HCT116 (cell line): ENCODE data around the gene ADRB1. TPM values are rescaled to one million over a fixed set of nuclear protein-coding genes. Genes with fewer than 3 reads are reported as not detected.

Experiments used
- ATAC-seq: fragments of 200-7000 bp; cut with Tn5 transposase; 2 replicates; pipeline ENCODE4 v1.9.1; 2020; ENCODE audit warnings: mild to moderate bottlenecking, moderate library complexity
- BruUV-seq: library from RNA; stranded (reverse); fragments of 400-500 nt; replicated peaks from 2 replicates; lab custom pipeline; 2021; lab: Mats Ljungman, UMichigan
- CTCF ChIA-PET: fragments of 300-600 bp; sonication (Branson Sonifier 250); formaldehyde crosslinking; loops from one replicate; lab custom pipeline; 2021; ENCODE audit warnings: antibody characterized with exemption; lab: Charles Lee
- POLR2A ChIA-PET: fragments of 300-600, 350-600 bp; sonication (Branson Sonifier 250); formaldehyde crosslinking; loops from one replicate; lab custom pipeline; 2021; ENCODE audit warnings: antibody characterized with exemption; lab: Charles Lee
- RAD21 ChIA-PET, 2 experiments: fragments of 300-600 bp; sonication (Branson Sonifier 250); formaldehyde crosslinking; loops; one replicate each; lab custom pipeline; 2023; ENCODE audit warnings: low total read pairs in 2 of 2; ENCODE audit not compliant: uncharacterized antibody in 2 of 2, unreplicated experiment in 2 of 2, low non-redundant PET in 1 of 2; lab: Charles Lee
- DNase-seq: peaks from one replicate; pipeline ENCODE4 v3.0.0-alpha.2; 2010; ENCODE audit warnings: low read depth, low spot score
- H2AFZ ChIP-seq: fragments of 200-600 bp; shearing (Covaris generic), sonication (generic); 2 replicates; pipeline ENCODE4 v1.6.1; 2017; ENCODE audit warnings: low read depth, mixed run types, mixed read lengths, antibody characterized with exemption, low read length; ENCODE audit not compliant: poor library complexity, severe bottlenecking
- H3K27ac ChIP-seq: 2 replicates; pipeline ENCODE4 v1.5.1; 2012; ENCODE audit warnings: low read depth, low read length
- H3K27me3 ChIP-seq: fragments of 200-600 bp; sonication (generic); 2 replicates; pipeline ENCODE4 v1.6.1; 2016; ENCODE audit warnings: mixed run types, low read length, mixed read lengths; ENCODE audit not compliant: insufficient read depth
- H3K36me3 ChIP-seq, 2 experiments: fragments of 200-500 bp in 1 of 2; fragments of 200-600 bp in 1 of 2; sonication (Bioruptor generic) in 1 of 2; sonication (generic) in 1 of 2; 2 replicates each; pipeline versions ENCODE4 v1.5.1 to v1.6.1; 2014 to 2016; ENCODE audit warnings: low read length in 2 of 2, inconsistent platforms in 1 of 2, mixed read lengths in 1 of 2, mixed run types in 1 of 2; ENCODE audit not compliant: insufficient read depth in 2 of 2, control insufficient read depth in 1 of 2
- H3K4me1 ChIP-seq, 2 experiments: fragments of 200-600 bp in 1 of 2; sonication (generic) in 1 of 2; 2 replicates each; pipeline versions ENCODE4 v1.5.1 to v1.6.1; 2012 to 2017; ENCODE audit warnings: low read length in 2 of 2, inconsistent platforms in 1 of 2, mild to moderate bottlenecking in 1 of 2, mixed read lengths in 1 of 2, mixed run types in 1 of 2, moderate library complexity in 1 of 2; ENCODE audit not compliant: insufficient read depth in 2 of 2, control insufficient read depth in 1 of 2
- H3K4me2 ChIP-seq: fragments of 200-600 bp; sonication (generic); 2 replicates; pipeline ENCODE4 v1.6.1; 2017; ENCODE audit warnings: mixed run types, low read length, mixed read lengths
- H3K4me3 ChIP-seq, 2 experiments: fragments of 200-600 bp in 1 of 2; sonication (generic) in 1 of 2; replicated peaks in 1 of 2; 2 replicates each; pipeline ENCODE4 v1.5.1; 2011 to 2016; ENCODE audit warnings: low read length in 2 of 2, control low read depth in 1 of 2, low read depth in 1 of 2, mild to moderate bottlenecking in 1 of 2, mixed read lengths in 1 of 2, mixed run types in 1 of 2
- H3K79me2 ChIP-seq: fragments of 200-600 bp; sonication (generic); 2 replicates; pipeline ENCODE4 v1.6.1; 2017; ENCODE audit warnings: mild to moderate bottlenecking, mixed run types, low read length, moderate library complexity, mixed read lengths; ENCODE audit not compliant: insufficient read depth
- H3K9ac ChIP-seq: fragments of 200-600 bp; sonication (generic); 2 replicates; pipeline ENCODE4 v1.6.1; 2016; ENCODE audit warnings: low read length, mixed read lengths
- H3K9me2 ChIP-seq: fragments of 200-600 bp; sonication (generic), shearing (Covaris generic); 2 replicates; pipeline ENCODE4 v1.6.1; 2017; ENCODE audit warnings: mixed run types, mild to moderate bottlenecking, moderate library complexity; ENCODE audit not compliant: insufficient read depth
- H3K9me3 ChIP-seq, 2 experiments: fragments of 200-500 bp in 1 of 2; fragments of 200-600 bp in 1 of 2; sonication (Bioruptor generic) in 1 of 2; sonication (generic) in 1 of 2; 2 replicates each; pipeline ENCODE4 v1.6.1; 2014 to 2017; ENCODE audit warnings: low read length in 2 of 2, mixed read lengths in 2 of 2, inconsistent platforms in 1 of 2, low read depth in 1 of 2, mild to moderate bottlenecking in 1 of 2, mixed run types in 1 of 2, moderate library complexity in 1 of 2; ENCODE audit not compliant: control insufficient read depth in 1 of 2, insufficient read depth in 1 of 2
- H4K20me1 ChIP-seq: fragments of 200-600 bp; sonication (generic), shearing (Covaris generic); 2 replicates; pipeline ENCODE4 v1.6.1; 2017; ENCODE audit warnings: mixed run types, mild to moderate bottlenecking, moderate library complexity; ENCODE audit not compliant: insufficient read depth
- intact Hi-C: fragments of 100-400 bp; cut with micrococcal nuclease; formaldehyde crosslinking; loops from 2 replicates; pipeline ENCODE4 v1.10.0; 2022
- total RNA-seq: library from RNA; stranded (reverse); gene quantifications from one replicate; pipeline ENCODE4 v1.2.1, GENCODE V29; 2021; ENCODE audit not compliant: unreplicated experiment
- TF ChIP-seq, protein P1 (sequence below), 3 experiments: fragments of 200-600 bp in 1 of 3; sonication (generic) in 1 of 3; IDR thresholded peaks in 2 of 3; conservative IDR thresholded peaks in 1 of 3; 2 replicates each; pipeline ENCODE4 v1.5.1; 2012 to 2017; ENCODE audit warnings: low read depth in 2 of 3, low read length in 2 of 3, antibody characterized with exemption in 1 of 3, borderline replicate concordance in 1 of 3, control low read depth in 1 of 3, mild to moderate bottlenecking in 1 of 3, mixed read lengths in 1 of 3, mixed run types in 1 of 3, moderate library complexity in 1 of 3; ENCODE audit not compliant: insufficient read depth in 1 of 3
- TF ChIP-seq, protein P2 (sequence below): IDR thresholded peaks from 2 replicates; pipeline ENCODE4 v1.6.1; 2012
- TF ChIP-seq, protein P3 (sequence below): IDR thresholded peaks from 2 replicates; pipeline ENCODE4 v1.6.1; 2011; ENCODE audit warnings: mild to moderate bottlenecking, low read length, moderate library complexity; ENCODE audit not compliant: insufficient replicate concordance; ENCODE audit errors: extremely low read depth

The ADRB1 gene
- total RNA-seq, 1 experiment from 2014 or later = 0.89 TPM

DNA sequence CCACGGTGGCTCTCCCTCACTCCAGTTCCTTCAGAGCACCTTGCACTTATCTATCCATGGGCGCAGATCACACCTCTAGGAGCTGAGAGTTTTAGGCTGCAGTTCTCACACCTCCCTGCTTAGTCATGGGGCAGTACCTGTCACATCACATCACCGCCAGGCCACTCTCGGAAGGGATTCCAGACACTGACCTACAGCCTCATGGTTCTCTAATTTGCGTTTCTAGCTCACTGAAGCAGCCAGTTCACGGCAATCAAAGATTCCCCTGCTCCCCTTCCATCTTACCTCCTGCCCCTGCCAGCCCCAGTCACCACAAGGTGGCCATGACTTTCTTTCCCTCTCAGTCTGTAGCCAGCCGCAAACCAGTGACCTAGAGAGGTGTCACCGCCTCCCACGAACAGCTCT lies 34.2 kb downstream of the ADRB1 start:
- Histone ChIP-seq H2AFZ (no peak overlapping the region), H3K4me3 (no peak overlapping the region), H4K20me1 (no peaks in the 10 kb centered on the region), H3K27ac (no peak overlapping the region), H3K4me1 (no peaks in the 10 kb centered on the region), H3K9me3 (no peaks in the 10 kb centered on the region), H3K79me2 (no peaks in the 10 kb centered on the region), H3K9ac (no peak overlapping the region), H3K9me2 (no peaks in the 10 kb centered on the region), H3K27me3 (no peaks in the 10 kb centered on the region), H3K4me2 (no peak overlapping the region), H3K36me3 (no peaks in the 10 kb centered on the region)
- ChIA-PET CTCF (interaction anchor here (1.2 kb wide), 1 partner anchor 9 kb away, joined by 8 read pairs; no protein-coding TSS in a partner anchor), RAD21 (no interaction called here), POLR2A (interaction anchor here (0.6 kb wide), 1 partner anchor 1128 kb away, joined by 4 read pairs; no protein-coding TSS in a partner anchor)
- ATAC-seq (peak; percentile 85), DNase-seq (no peak)
- TF ChIP-seq, protein P1, sequence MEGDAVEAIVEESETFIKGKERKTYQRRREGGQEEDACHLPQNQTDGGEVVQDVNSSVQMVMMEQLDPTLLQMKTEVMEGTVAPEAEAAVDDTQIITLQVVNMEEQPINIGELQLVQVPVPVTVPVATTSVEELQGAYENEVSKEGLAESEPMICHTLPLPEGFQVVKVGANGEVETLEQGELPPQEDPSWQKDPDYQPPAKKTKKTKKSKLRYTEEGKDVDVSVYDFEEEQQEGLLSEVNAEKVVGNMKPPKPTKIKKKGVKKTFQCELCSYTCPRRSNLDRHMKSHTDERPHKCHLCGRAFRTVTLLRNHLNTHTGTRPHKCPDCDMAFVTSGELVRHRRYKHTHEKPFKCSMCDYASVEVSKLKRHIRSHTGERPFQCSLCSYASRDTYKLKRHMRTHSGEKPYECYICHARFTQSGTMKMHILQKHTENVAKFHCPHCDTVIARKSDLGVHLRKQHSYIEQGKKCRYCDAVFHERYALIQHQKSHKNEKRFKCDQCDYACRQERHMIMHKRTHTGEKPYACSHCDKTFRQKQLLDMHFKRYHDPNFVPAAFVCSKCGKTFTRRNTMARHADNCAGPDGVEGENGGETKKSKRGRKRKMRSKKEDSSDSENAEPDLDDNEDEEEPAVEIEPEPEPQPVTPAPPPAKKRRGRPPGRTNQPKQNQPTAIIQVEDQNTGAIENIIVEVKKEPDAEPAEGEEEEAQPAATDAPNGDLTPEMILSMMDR (IDR thresholded peaks at IDR 0.05 in 2 of 3, conservative IDR thresholded peaks at IDR 0.05 in 1 of 3; ENCODE audit: borderline replicate concordance in 1 of 3, insufficient read depth in 1 of 3, low read depth in 2 of 3, low read length in 2 of 3) = peak in 2 of 3 experiments; percentile 34 to 39; a peak in 3 of 6 replicates
- TF ChIP-seq, protein P2, sequence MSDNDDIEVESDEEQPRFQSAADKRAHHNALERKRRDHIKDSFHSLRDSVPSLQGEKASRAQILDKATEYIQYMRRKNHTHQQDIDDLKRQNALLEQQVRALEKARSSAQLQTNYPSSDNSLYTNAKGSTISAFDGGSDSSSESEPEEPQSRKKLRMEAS = peak; percentile 8; the same call in 1 of the 2 replicates
- TF ChIP-seq, protein P3, sequence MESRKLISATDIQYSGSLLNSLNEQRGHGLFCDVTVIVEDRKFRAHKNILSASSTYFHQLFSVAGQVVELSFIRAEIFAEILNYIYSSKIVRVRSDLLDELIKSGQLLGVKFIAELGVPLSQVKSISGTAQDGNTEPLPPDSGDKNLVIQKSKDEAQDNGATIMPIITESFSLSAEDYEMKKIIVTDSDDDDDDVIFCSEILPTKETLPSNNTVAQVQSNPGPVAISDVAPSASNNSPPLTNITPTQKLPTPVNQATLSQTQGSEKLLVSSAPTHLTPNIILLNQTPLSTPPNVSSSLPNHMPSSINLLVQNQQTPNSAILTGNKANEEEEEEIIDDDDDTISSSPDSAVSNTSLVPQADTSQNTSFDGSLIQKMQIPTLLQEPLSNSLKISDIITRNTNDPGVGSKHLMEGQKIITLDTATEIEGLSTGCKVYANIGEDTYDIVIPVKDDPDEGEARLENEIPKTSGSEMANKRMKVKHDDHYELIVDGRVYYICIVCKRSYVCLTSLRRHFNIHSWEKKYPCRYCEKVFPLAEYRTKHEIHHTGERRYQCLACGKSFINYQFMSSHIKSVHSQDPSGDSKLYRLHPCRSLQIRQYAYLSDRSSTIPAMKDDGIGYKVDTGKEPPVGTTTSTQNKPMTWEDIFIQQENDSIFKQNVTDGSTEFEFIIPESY = no peak
- intact Hi-C loops = no loop called here
- BruUV-seq = no TSS peak
